MCF 10A (cell line): ENCODE measurements around the gene CHMP6. TPM values are rescaled to one million over a fixed set of nuclear protein-coding genes. Genes with fewer than 3 reads are reported as not detected.

Source experiments
- BruUV-seq: library from RNA; stranded (reverse); fragments of 400-500 nt; replicated peaks from 2 replicates; lab custom pipeline; 2021; lab: Mats Ljungman, UMichigan
- CTCF ChIA-PET: fragments of 300-600 bp; sonication (Branson Sonifier 250); formaldehyde crosslinking; extraction: SDS; loops from one replicate; lab custom pipeline; 2021; ENCODE audit warnings: antibody characterized with exemption, inconsistent platforms; lab: Yijun Ruan, JAX
- POLR2A ChIA-PET: fragments of 300-600, 350-650 bp; sonication (Branson Sonifier 250); formaldehyde crosslinking; extraction: SDS; loops from one replicate; lab custom pipeline; 2020; ENCODE audit warnings: antibody characterized with exemption, inconsistent platforms; lab: Yijun Ruan, JAX
- DNase-seq: peaks from one replicate; pipeline ENCODE4 v3.0.0-alpha.2; 2018; ENCODE audit not compliant: unreplicated experiment
- H3K27ac Mint-ChIP-seq: one replicate; pipeline ENCODE4 v1.8.0; 2022; ENCODE audit warnings: mild to moderate bottlenecking, low read depth, mixed read lengths; ENCODE audit not compliant: unreplicated experiment
- H3K27me3 Mint-ChIP-seq: one replicate; pipeline ENCODE4 v1.8.0; 2022; ENCODE audit warnings: mixed read lengths; ENCODE audit not compliant: insufficient read depth, unreplicated experiment
- H3K36me3 Mint-ChIP-seq: one replicate; pipeline ENCODE4 v1.8.0; 2022; ENCODE audit warnings: mild to moderate bottlenecking, moderate library complexity, mixed read lengths; ENCODE audit not compliant: insufficient read depth, unreplicated experiment
- H3K4me1 Mint-ChIP-seq: one replicate; pipeline ENCODE4 v1.8.0; 2022; ENCODE audit warnings: mixed read lengths; ENCODE audit not compliant: insufficient read depth, unreplicated experiment
- H3K4me3 Mint-ChIP-seq: one replicate; pipeline ENCODE4 v1.8.0; 2022; ENCODE audit warnings: mild to moderate bottlenecking, moderate library complexity, mixed read lengths; ENCODE audit not compliant: unreplicated experiment
- H3K9me3 Mint-ChIP-seq: one replicate; pipeline ENCODE4 v1.8.0; 2022; ENCODE audit warnings: mixed read lengths; ENCODE audit not compliant: unreplicated experiment
- CTCF ChIP-seq: fragments of 200-600 bp; IDR thresholded peaks from one replicate; pipeline ENCODE4 v1.8.0; 2022; ENCODE audit warnings: antibody characterized with exemption, mild to moderate bottlenecking; ENCODE audit not compliant: unreplicated experiment
- intact Hi-C: fragments of 100-400 bp; cut with micrococcal nuclease; formaldehyde crosslinking; loops from 2 replicates; pipeline ENCODE4 v1.14.1; 2022
- total RNA-seq: library from RNA; stranded (reverse); gene quantifications from 2 replicates; pipeline ENCODE4 v1.2.3, GENCODE V29; 2022

The CHMP6 gene
- total RNA-seq, 1 experiment from 2014 or later = 19.5 TPM

- peaks cover 15% of the 10 kb centered on the region for H3K4me1 Mint-ChIP-seq
- CTCF ChIA-PET = interaction anchor here (0.6 to 2.2 kb wide), 2 partner anchors 67 to 70 kb away, joined by 5 to 7 read pairs; no protein-coding TSS in a partner anchor
- POLR2A ChIA-PET = interaction anchor here (0.6 kb wide), 1 partner anchor 75 kb away, joined by 3 read pairs; no protein-coding TSS in a partner anchor
- intact Hi-C loops = no loop called here
- H3K27me3 Mint-ChIP-seq = peaks cover 15% of the 10 kb centered on the region
- H3K36me3 Mint-ChIP-seq = peaks cover 7% of the 10 kb centered on the region
- H3K27ac Mint-ChIP-seq = no peak overlapping the region
- no TSS peak for BruUV-seq
- H3K9me3 Mint-ChIP-seq = no peaks in the 10 kb centered on the region
- no peak overlapping the region for H3K4me3 Mint-ChIP-seq
- no peak for TF ChIP-seq CTCF
- DNase-seq = no peak
Observed at GRCh38 chr17:81030741-81031565, 39.3 kb downstream of the CHMP6 start.

GRCh38 chr17:81031566-81032550, 40.2 kb downstream of the CHMP6 start:
- Mint-ChIP-seq H3K4me1 (peaks cover 21% of the 10 kb centered on the region), H3K27me3 (peaks cover 6% of the 10 kb centered on the region), H3K36me3 (peaks cover 14% of the 10 kb centered on the region), H3K27ac (no peak overlapping the region), H3K4me3 (no peak overlapping the region), H3K9me3 (no peaks in the 10 kb centered on the region)
- DNase-seq = no peak
- ChIA-PET POLR2A (interaction anchor here (0.6 kb wide), 1 partner anchor 74 kb away, joined by 3 read pairs; no protein-coding TSS in a partner anchor), CTCF (interaction anchor here (0.6 to 3.0 kb wide), 2 partner anchors 8 to 69 kb away, joined by 5 to 17 read pairs; no protein-coding TSS in a partner anchor)
- BruUV-seq = no TSS peak
- no peak for TF ChIP-seq CTCF
- intact Hi-C loops = no loop called here

GRCh38 chr17:81032641-81033480, 41.2 kb downstream of the CHMP6 start:
- no peak for TF ChIP-seq CTCF
- intact Hi-C loops = no loop called here
- Mint-ChIP-seq H3K4me1 (peaks cover 31% of the 10 kb centered on the region), H3K36me3 (peaks cover 24% of the 10 kb centered on the region), H3K4me3 (peak overlapping the region; percentile 35), H3K9me3 (no peaks in the 10 kb centered on the region), H3K27me3 (no peaks in the 10 kb centered on the region), H3K27ac (no peak overlapping the region)
- ChIA-PET POLR2A (interaction anchor here (0.6 to 1.9 kb wide), 7 partner anchors 9 to 192 kb away, joined by 3 to 7 read pairs (median 3); no protein-coding TSS in a partner anchor), CTCF (interaction anchor here (0.6 to 3.0 kb wide), 2 partner anchors 9 to 16 kb away, joined by 3 to 17 read pairs; no protein-coding TSS in a partner anchor)
- DNase-seq = no peak
- no TSS peak for BruUV-seq
